ENCODE results near the gene SOAT2. TPM values are rescaled to one million over a fixed set of nuclear protein-coding genes. Genes with fewer than 3 reads are reported as not detected.

Gene SOAT2
- total RNA-seq, 3 donors from 2014 or later, result 0.41 TPM; not detected in 2

DNA sequence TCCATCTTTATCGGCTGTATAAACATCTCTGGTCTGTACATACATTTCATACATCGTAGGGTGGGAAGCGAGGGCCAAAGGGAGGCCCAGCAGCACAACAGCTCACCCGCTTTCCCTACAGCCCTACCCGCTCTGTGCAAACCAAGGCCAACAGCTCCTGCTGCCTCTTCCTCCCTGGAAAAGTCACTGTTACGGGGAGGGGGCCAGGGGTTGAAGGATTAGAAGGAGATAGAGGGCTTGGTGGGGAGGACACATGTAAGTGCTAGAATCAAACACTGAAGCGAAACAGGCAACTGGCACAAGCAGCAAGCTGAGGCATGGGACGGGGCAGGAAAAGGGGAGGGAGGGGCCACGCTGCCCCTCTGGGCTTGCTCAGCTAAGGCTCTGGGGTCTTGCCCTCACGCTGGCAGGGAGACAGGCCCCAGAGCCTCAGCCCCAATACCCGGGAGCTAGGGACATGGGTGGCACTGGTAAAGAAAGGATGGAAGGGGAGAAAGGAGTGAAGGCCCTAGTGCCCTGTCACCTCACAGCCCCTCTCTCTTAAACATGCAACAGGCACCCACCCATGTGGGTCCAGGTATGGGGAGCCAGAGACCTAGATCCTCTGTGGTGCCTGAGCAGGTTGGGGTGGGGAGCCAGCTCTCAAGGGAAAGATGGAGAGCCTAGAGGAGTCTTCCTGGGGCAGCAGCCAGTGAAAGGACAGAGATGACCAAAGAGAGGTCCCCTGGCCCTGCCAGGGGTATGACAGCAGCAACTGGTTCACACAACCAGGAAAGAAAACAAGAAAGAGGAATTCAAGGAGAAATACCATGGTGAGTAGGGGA is 38.5 kb upstream of the SOAT2 start:
- H3K9me3 ChIP-seq, result no peaks in the 10 kb centered on the region
- ATAC-seq, result no peak
- no peaks in the 10 kb centered on the region for H3K36me3 ChIP-seq (ENCODE audit: low read depth)
- intact Hi-C loops (cut with DNase I, micrococcal nuclease), result loop anchor here (5.0 to 10.0 kb wide), 3 partner anchors 32 to 130 kb away; partner anchors contain the start of genes IGFBP6 (in 1 of the 2) and SOAT2 (in 1 of the 2)
- DNase-seq, result peak in 1 of 3 donors; percentile 45
- peaks cover 15% of the 10 kb centered on the region for H3K4me1 ChIP-seq (ENCODE audit: low read depth)
- H3K4me3 ChIP-seq, result no peak overlapping the region
- TF ChIP-seq CTCF (IDR thresholded peaks at IDR 0.05), result no peak

GRCh38 chr12:53065470-53065869 is 37.8 kb upstream of the SOAT2 start:
- Histone ChIP-seq H3K4me1 (ENCODE audit: low read depth) (peaks cover 15% of the 10 kb centered on the region), H3K36me3 (ENCODE audit: low read depth) (no peaks in the 10 kb centered on the region), H3K4me3 (no peak overlapping the region), H3K9me3 (no peaks in the 10 kb centered on the region)
- DNase-seq (no peak), ATAC-seq (no peak)
- intact Hi-C loops (cut with DNase I, micrococcal nuclease), result loop anchor here in 1 of 2 donors (5.0 to 10.0 kb wide), 2 partner anchors 37 to 129 kb away; partner anchors contain the start of gene SOAT2
- no peak for TF ChIP-seq CTCF (IDR thresholded peaks at IDR 0.05)

GRCh38 chr12:53065975-53066931 is 37.0 kb upstream of the SOAT2 start:
- peaks cover 11% of the 10 kb centered on the region for H3K4me1 ChIP-seq (ENCODE audit: low read depth)
- ATAC-seq (peak; percentile 74), DNase-seq (peak; percentile 78 to 85 (median 81))
- intact Hi-C loops (cut with DNase I, micrococcal nuclease), result loop anchor here in 1 of 2 donors (5.0 to 10.0 kb wide), 2 partner anchors 36 to 129 kb away; partner anchors contain the start of gene SOAT2
- TF ChIP-seq CTCF (IDR thresholded peaks at IDR 0.05), result peak; percentile 79
- H3K4me3 ChIP-seq, result no peak overlapping the region
- H3K36me3 ChIP-seq (ENCODE audit: low read depth), result no peaks in the 10 kb centered on the region
- H3K9me3 ChIP-seq, result no peaks in the 10 kb centered on the region

DNA sequence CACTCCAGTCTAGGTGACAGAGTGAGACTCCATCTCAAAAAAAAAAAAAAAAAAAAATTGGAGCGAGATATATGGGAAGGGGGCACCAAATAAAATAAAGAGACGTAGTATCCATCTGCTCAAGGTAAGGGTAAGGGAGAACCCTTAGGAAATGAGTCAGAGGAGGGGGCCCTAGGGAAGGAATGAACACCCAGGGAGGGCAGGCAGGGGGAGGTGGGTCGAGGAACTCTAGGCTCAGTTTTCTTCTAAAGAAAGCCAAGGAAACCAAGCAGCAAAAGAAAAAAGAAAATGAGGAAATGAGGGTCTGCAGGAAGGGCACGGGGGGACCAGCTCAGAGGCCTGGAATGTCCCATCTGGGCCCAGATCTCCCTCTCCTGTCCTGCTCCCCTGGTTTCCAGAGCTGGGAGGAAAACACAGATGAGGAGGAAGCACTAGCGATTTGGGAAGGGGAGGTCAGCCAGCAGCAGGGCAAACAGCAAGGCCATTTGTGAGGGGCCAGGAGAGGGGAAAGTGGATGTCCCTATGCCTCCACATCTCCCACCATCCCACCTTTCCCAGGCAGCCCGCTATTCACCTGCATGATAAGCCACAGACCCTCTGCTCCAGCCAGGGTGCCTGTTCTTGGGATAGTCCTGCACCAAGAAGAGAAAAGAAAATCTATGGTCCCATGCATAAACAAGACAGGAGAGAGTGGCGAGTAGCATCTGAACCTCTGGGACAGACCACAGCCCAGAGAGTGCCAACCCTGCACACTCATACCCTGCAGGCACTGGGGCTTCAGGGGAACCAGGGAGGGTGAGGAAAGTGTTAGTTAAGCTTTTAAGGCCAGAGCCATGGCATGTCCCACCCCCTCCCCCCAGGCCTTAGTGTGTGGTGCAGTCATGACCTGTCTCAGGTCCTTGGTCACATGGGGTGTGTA is 36.0 kb upstream of the SOAT2 start:
- Histone ChIP-seq H3K9me3 (no peaks in the 10 kb centered on the region), H3K4me1 (ENCODE audit: low read depth) (peaks cover 3% of the 10 kb centered on the region), H3K36me3 (ENCODE audit: low read depth) (no peaks in the 10 kb centered on the region), H3K4me3 (no peak overlapping the region)
- ATAC-seq (no peak), DNase-seq (no peak)
- intact Hi-C loops (cut with DNase I, micrococcal nuclease), result loop anchor here in 1 of 2 donors (5.0 to 10.0 kb wide), 2 partner anchors 35 to 127 kb away; partner anchors contain the start of gene SOAT2
- no peak for TF ChIP-seq CTCF (IDR thresholded peaks at IDR 0.05)

All from mucosa of descending colon (tissue), 3 donors.